ENCODE data around the gene TNRC6B.
"Not testable (repeated sequence)": the region's sequence is repeated elsewhere in the genome, so short reads cannot be mapped to it uniquely, and the experiment has no call there.

DNA sequence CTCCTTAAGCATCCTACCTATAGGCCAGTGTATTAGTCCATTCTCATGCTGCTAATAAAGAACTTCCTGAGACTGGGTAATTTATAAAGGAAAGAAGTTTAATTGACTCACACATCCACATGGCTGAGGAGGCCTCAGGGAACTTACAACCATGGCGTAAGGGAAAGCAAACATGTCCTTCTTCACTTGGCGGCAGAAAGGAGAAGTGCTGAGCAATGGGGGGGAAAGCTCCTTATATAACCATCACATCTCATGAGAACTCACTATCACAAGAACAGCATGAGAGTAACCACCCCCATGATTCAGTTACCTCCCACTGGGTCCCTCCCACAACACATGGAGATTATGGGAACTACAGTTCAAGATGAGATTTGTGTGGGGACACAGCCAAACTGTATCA lies 12.2 kb upstream of the TNRC6B start:
- TF ChIP-seq, protein P1, sequence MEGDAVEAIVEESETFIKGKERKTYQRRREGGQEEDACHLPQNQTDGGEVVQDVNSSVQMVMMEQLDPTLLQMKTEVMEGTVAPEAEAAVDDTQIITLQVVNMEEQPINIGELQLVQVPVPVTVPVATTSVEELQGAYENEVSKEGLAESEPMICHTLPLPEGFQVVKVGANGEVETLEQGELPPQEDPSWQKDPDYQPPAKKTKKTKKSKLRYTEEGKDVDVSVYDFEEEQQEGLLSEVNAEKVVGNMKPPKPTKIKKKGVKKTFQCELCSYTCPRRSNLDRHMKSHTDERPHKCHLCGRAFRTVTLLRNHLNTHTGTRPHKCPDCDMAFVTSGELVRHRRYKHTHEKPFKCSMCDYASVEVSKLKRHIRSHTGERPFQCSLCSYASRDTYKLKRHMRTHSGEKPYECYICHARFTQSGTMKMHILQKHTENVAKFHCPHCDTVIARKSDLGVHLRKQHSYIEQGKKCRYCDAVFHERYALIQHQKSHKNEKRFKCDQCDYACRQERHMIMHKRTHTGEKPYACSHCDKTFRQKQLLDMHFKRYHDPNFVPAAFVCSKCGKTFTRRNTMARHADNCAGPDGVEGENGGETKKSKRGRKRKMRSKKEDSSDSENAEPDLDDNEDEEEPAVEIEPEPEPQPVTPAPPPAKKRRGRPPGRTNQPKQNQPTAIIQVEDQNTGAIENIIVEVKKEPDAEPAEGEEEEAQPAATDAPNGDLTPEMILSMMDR (IDR thresholded peaks at IDR 0.05) = not testable (repeated sequence)
- TF ChIP-seq POLR2AphosphoS5, POLR2A (IDR thresholded peaks at IDR 0.05): not testable (repeated sequence)
